ENCODE results near the gene NCOA1. TPM values are rescaled to one million over a fixed set of nuclear protein-coding genes. Genes with fewer than 3 reads are reported as not detected.

NCOA1 gene
- total RNA-seq, 4 donors from 2014 or later = 29.9 to 51.9 (median 40.1) TPM

- 73 to 77% methylated on average over 2 of the region's 2 CpGs for WGBS, 2 donors
- intact Hi-C loops (cut with DNase I) = no loop called here
- Histone ChIP-seq H3K4me3 (replicated peaks in 1 of 3) (no peak overlapping the region), H3K4me1 (no peaks in the 10 kb centered on the region), H3K36me3 (no peaks in the 10 kb centered on the region), H3K27ac (no peak overlapping the region), H3K27me3 (no peaks in the 10 kb centered on the region), H3K9me3 (no peaks in the 10 kb centered on the region)
- DNase-seq = no peak
- no peak for TF ChIP-seq POLR2A (IDR thresholded peaks at IDR 0.05)
- TF ChIP-seq, protein P1, sequence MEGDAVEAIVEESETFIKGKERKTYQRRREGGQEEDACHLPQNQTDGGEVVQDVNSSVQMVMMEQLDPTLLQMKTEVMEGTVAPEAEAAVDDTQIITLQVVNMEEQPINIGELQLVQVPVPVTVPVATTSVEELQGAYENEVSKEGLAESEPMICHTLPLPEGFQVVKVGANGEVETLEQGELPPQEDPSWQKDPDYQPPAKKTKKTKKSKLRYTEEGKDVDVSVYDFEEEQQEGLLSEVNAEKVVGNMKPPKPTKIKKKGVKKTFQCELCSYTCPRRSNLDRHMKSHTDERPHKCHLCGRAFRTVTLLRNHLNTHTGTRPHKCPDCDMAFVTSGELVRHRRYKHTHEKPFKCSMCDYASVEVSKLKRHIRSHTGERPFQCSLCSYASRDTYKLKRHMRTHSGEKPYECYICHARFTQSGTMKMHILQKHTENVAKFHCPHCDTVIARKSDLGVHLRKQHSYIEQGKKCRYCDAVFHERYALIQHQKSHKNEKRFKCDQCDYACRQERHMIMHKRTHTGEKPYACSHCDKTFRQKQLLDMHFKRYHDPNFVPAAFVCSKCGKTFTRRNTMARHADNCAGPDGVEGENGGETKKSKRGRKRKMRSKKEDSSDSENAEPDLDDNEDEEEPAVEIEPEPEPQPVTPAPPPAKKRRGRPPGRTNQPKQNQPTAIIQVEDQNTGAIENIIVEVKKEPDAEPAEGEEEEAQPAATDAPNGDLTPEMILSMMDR (IDR thresholded peaks at IDR 0.05) = no peak
Observed at GRCh38 chr2:24779116-24779515, 288.1 kb downstream of the NCOA1 start.

- WGBS, 2 donors = 73 to 85% methylated on average over 3 of the region's 3 CpGs
- TF ChIP-seq, protein P1 (IDR thresholded peaks at IDR 0.05) = no peak
- no peak for TF ChIP-seq POLR2A (IDR thresholded peaks at IDR 0.05)
- H3K27ac ChIP-seq = no peak overlapping the region
- no peaks in the 10 kb centered on the region for H3K9me3 ChIP-seq
- H3K36me3 ChIP-seq = no peaks in the 10 kb centered on the region
- peaks cover 0 to 11% of the 10 kb centered on the region in 2 donors for H3K4me1 ChIP-seq
- no peak overlapping the region for H3K4me3 ChIP-seq (replicated peaks in 1 of 3)
- H3K27me3 ChIP-seq = no peaks in the 10 kb centered on the region
- intact Hi-C loops (cut with DNase I) = no loop called here
- DNase-seq = no peak
Observed at GRCh38 chr2:24783641-24784040, 292.6 kb downstream of the NCOA1 start.

- Histone ChIP-seq H3K9me3 (no peaks in the 10 kb centered on the region), H3K27ac (no peak overlapping the region), H3K4me1 (peaks cover 0 to 11% of the 10 kb centered on the region in 2 donors), H3K36me3 (no peaks in the 10 kb centered on the region), H3K4me3 (replicated peaks in 1 of 3) (no peak overlapping the region), H3K27me3 (no peaks in the 10 kb centered on the region)
- TF ChIP-seq, protein P1 (IDR thresholded peaks at IDR 0.05) = no peak
- TF ChIP-seq POLR2A (IDR thresholded peaks at IDR 0.05) = no peak
- intact Hi-C loops (cut with DNase I) = no loop called here
- no peak for DNase-seq
- 84 to 85% methylated on average over 6 of the region's 6 CpGs for WGBS, 2 donors
Observed at GRCh38 chr2:24785671-24786321, 294.7 kb downstream of the NCOA1 start.

- 79 to 86% methylated on average over 2 of the region's 2 CpGs for WGBS, 2 donors
- Histone ChIP-seq H3K4me3 (replicated peaks in 1 of 3) (no peak overlapping the region), H3K9me3 (no peaks in the 10 kb centered on the region), H3K27ac (no peak overlapping the region), H3K27me3 (no peaks in the 10 kb centered on the region), H3K4me1 (peaks cover 5 to 17% of the 10 kb centered on the region in 2 donors), H3K36me3 (no peaks in the 10 kb centered on the region)
- intact Hi-C loops (cut with DNase I) = no loop called here
- TF ChIP-seq, protein P1 (IDR thresholded peaks at IDR 0.05) = no peak
- no peak for TF ChIP-seq POLR2A (IDR thresholded peaks at IDR 0.05)
- DNase-seq = no peak
Observed at GRCh38 chr2:24787532-24787931, 296.5 kb downstream of the NCOA1 start.

- Histone ChIP-seq H3K36me3 (no peaks in the 10 kb centered on the region), H3K27ac (no peak overlapping the region), H3K4me1 (peaks cover 9 to 21% of the 10 kb centered on the region in 2 donors), H3K9me3 (no peaks in the 10 kb centered on the region), H3K4me3 (replicated peaks in 1 of 3) (no peak overlapping the region), H3K27me3 (no peaks in the 10 kb centered on the region)
- intact Hi-C loops (cut with DNase I) = no loop called here
- no peak for TF ChIP-seq POLR2A (IDR thresholded peaks at IDR 0.05)
- TF ChIP-seq, protein P1 (IDR thresholded peaks at IDR 0.05) = no peak
- no peak for DNase-seq
- 84 to 85% methylated on average over 3 of the region's 3 CpGs for WGBS, 2 donors
Observed at GRCh38 chr2:24788816-24789215, 297.8 kb downstream of the NCOA1 start.
